ENCODE results near the gene LRRK1.

The LRRK1 gene

DNA sequence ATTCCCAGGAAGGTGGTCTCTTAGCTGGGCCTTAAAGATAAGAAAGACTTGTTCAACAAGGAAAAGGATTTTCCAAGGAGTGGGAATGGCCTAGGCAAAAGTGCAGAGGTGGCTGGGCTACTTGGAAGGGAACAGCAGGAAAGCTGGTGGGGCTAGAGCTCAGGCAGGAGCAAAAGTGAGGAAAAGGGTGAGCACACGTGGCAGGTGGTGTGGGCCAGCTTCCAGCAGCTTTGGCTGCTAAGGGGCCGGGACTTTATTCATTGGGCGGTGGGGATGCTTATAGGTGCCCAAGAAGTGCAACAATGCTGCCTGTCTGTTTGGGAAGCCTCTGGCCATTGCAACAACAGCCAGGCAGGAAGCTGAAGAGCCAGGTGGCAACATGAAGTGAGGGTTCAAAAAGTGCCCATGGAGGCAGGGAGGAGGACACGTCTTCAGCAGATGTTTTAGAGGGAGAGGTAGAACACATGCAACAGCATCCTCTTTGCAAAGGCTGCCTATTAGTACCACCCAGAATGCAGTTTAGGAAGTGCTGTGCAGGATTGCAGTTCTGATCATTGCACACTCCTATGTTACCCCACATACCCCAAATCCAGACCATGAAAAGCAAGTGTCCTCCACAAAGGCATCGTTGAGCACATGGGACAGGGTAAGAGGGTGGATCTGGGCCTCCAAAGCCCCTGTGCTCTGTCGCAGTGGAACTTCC lies 25.7 kb upstream of the LRRK1 start:
- DNase-seq, result no peak

DNA sequence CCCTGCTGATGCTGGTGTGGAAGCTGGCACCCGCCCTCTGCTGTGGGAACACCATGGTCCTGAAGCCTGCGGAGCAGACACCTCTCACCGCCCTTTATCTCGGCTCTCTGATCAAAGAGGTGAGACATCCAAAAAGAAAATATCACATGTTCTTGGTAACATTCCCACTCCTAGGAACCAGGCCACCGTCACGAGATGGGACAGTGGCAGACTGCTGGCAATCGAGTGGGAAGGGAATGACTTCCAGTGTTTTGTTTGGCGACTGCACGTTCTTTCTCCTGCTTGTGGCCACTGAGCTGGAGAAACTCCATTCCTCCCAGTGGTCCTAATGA lies 25.2 kb upstream of the LRRK1 start:
- DNase-seq, result no peak

DNA sequence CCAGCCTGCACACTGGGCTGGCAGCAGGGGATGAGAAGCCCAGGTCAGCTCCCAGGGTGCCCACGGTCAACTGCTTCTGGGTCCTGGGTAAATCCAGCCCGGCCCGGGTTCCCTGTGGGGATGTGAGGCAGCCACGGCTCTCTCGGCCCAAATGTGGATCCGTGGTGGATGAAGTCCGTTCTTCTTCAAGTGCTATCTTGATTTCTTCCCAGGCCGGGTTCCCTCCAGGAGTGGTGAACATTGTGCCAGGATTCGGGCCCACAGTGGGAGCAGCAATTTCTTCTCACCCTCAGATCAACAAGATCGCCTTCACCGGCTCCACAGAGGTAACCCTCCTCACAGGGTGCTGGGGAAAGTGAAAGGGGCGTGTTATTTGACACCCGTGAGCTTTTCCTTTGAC lies 23.4 kb upstream of the LRRK1 start:
- DNase-seq, result no peak

DNA sequence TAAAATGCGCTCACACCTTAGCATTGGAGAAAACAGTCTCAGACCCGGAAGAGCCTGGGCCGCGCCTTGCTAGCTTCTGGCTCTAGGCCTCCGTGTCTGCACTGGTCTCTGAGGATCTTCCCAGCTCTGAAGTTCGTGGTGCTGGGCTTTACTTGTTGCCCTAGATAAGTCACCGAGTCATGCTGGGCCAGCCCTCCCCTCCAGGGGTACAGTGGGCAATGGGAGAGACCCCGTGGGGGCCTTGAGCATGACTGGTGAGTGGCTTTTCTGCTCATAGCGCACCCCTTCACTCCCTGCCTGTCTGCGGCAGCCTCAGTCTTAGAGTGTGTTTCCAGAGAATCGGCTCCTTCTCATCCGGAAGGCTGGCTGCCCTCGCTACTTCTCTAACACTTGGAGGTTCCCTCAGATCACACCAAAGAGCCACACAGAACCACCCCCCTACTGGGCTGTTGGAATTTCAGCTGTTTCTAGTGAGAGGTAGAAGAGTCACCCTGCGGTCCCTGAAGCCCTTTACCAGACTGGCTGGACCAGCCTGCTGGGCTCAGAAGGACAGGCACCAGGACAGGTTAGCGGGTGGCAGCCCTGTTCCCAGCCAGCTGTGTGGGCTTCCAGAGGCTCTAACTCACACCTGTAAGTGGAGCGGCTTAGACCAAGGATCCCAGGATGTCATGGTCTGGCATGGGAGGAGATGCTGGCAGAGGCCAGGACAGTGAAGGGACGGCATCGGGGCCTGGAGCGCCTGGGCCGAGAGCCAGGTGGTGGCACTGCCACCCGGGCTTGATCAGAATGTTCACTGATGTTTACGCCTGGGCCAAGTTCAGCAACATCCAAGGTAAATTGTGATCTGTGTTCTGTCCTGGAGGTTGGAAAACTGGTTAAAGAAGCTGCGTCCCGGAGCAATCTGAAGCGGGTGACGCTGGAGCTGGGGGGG lies 21.7 kb upstream of the LRRK1 start:
- DNase-seq, result no peak

DNA sequence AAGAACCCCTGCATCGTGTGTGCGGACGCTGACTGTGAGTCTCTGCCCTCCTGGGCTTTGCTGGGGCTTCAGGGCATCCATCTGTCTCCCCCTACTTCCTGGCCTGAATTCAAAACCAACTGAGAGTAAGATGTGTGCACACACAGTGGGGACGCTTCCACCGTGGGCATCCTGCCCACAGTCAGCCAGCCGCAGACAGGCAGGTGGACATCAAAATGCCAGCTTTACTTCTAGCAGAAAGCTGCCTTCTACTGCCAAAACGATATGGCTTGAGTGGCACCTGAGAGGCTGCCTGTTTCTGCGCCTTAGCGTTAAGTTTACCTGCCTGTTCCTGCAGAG lies 21.0 kb upstream of the LRRK1 start:
- DNase-seq, result no peak

DNA sequence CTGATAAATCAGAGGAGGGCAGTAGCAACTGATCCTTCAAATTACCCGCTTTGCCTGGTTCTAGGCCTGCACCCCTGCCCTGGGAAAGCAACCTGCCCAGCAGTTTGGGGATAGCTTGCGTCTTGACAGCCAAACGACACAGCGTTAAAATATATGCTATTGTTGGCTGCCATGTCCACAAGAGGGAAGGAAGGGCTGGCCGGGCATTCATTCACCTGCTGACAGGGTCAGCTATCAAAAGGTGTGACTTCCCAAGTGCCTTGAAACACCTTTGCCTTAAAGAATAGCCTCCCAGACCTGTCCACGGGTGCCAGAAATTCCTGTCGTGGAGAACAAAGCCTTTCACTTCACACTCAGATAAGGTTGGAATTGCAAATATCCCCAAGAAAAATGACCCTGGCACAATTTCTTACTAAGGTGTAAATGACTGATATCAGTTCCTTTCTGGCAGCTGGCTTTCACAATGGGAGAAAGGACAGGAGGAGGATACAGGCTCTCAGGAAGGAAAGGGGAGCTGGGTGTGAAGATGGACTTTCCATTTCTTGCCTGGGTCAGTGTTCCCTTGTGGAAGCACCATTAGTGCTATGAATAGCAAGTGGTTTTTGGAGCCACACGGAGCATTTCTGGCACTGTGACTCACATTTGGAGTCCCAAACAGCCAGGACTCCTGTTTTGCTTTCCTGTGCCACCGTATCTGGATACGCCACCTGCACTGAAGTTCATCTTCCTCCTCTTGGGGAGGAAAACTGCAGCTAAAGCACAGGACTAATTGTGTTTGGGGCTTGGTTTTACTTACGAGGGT lies 20.3 kb upstream of the LRRK1 start:
- DNase-seq, result no peak

DNA sequence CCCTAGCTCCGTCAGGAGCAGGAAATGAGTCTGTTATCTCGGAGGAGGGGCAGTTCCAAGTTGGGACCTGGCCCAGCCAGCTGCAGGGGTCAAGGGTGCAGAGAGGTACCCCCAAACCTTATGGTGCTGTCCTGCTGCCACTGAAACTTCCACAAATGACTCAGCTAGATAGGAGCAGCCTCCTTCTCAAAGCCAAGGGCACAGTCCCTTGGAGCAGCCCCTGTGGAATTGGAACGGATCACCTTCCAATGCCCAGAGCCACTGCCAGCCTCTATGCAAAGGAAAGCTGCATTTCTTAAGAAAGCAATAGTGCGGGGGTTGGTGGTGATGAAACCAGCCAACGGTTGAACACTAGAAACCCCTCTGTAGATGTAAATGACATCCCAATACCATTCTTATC lies 19.6 kb upstream of the LRRK1 start:
- DNase-seq, result no peak

DNA sequence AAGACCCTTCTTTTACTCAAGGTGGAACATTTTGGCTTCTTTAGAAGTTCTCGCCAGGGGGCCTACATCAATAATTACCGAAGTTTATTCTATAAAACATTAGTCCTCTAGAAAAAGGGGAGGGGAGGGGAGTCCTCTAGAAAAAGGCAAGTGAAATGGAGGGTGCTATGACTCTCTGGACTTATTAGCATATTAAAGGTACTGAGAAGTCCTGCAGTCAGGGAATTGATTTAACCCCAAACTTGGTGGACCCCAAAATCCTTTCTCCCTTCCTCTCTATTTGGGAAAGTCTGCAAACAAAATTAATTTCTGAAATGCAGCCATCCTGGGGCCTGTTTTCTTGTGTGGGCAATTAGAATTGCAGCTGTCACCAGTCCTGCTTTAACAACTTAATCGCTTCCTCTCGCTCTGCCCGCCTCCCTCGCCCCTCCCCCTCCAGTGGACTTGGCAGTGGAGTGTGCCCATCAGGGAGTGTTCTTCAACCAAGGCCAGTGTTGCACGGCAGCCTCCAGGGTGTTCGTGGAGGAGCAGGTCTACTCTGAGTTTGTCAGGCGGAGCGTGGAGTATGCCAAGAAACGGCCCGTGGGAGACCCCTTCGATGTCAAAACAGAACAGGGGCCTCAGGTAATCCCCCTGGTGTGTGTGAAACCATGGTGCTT lies 18.9 kb upstream of the LRRK1 start:
- DNase-seq, result no peak

DNA sequence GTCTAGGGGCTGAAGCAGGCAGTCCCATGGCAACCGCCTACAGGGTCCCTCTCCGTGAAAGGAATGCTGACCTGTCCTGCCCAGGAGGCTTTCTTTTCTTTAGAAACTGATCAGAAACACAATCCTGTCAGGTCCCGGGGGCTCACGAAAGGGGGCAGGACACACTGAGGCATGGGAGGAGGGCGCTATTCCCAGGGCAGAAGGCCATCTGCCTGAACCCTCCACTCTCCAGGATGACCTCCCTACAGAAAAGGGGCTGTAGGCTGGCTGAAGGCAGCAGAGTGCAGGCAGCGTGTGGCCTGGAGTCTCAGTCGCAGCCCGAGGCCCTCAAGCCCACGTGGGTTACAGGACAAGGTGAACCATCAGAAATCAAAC lies 18.4 kb upstream of the LRRK1 start:
- no peak for DNase-seq

DNA sequence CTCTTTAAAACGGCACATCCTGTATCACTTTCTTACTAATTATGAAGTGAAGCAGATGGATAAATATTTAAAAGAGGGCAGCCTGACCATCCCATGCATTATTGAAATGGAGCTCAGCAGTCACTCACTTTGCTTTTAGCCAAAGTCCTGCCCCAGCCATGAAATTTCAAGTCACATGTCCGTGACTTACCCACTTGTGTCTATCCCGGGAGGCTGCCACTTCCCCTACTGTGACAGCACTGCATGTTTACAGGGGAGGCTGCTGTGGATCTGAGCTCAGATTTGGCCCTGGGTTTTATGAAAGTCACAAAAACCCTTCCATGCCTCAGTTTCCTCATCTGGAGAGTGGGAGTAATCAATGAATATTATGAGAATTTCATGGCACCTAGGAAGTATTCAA lies 17.9 kb upstream of the LRRK1 start:
- no peak for DNase-seq

DNA sequence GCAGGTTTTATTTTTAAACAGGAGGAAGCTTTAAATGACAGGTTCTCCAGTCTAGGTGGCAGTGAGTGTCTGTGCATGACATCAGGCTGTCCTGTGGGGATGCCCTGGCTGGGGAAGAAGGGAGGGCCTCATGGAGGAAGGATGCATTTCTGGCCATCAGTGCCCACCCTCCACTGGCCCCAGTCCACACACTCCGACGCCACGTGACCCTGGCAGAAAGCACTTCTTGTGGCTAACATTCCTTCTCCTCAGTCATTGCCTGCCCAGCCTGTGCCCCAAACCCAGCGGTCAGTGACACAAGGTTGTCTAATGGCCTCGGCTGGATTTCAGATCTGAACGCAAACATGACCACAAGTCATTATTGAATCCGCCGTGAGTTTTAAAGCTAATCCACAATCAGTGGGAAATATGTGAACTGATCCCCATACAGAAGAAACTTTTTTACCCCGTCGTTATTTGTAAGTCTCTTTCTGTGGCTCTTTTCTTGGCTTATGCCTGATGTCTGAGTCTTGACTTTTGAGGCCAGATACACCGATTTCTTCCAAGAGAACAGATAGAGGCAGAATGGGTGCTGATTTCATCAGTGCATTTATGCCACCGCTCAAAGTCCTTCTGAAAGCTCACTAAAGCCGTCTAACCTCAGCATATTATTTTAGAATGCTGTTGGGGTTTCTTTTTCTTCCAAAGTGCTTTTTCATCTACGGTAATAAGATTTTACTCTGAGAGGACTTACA lies 17.3 kb upstream of the LRRK1 start:
- DNase-seq, result no peak

DNA sequence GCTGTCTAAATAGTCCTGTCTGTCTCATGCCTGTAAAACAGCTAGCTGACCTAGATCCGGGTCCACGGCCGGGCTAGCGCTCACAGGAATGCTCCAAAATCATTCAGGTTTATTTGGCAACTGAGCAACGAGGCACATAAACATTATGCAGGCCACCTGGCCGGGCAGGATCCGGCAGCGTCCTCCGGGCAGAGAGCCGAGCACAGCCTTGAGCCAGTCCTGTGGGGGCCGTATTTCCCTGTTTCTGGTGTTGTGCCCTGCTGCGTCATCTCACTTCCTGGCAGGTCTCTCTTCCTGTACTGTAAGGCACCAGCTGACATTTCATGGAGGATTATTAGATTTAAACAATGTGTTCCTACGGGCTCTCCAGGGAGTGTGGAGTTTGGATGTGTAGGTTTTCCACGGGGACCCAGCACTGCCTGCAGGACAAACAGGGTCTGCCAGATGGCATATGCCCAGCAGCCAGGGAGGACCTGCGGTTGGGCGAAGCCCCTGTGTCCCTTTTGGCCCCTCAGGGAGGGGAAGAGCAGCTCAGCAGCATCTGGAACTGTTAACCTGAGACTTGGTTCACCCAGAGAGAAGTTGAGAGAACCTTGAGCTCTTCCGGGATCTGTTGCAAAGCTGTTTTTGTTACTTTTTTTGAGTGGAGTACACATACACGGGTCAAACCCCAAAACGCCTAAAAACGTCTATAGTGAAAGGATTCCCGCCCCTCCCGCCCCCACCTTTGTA lies 16.6 kb upstream of the LRRK1 start:
- no peak for DNase-seq

DNA sequence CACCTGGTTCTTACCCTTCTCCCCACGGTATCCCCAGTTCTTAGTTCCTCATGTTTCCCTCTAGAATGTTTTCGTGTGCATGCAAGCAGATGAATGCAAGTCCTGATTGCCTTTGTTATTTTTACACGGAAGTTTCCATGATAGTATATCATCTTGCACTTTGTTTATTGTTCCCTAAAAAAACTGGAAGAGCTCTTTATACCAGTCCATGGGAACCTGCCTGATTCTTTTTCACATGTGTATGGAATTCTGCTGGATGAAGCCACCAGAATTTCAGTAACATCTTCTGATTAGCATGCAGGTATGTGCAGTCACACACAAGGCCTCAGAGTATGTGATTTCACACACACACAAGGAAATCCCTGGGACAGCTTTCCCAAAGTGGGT lies 16.0 kb upstream of the LRRK1 start:
- no peak for DNase-seq

DNA sequence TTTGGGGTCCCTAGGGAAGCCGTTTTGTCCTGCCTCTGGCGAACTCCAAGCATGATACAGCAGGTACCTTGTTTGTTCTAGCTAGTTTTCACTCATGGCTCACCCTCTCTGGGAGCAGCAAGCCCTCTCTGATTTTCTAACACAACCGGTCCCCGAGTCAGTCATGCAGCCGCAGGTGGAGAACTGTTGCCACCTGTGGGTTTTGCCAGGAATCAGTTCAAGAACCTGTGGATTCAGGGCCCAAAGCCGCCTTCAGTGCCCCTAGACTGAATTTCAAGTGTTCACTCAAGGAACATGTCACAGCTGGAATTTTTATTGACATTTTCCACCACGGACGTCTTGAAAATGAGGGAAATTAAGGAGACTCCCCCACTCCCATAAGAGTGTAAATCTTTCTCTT lies 13.3 kb upstream of the LRRK1 start:
- no peak for DNase-seq

DNA sequence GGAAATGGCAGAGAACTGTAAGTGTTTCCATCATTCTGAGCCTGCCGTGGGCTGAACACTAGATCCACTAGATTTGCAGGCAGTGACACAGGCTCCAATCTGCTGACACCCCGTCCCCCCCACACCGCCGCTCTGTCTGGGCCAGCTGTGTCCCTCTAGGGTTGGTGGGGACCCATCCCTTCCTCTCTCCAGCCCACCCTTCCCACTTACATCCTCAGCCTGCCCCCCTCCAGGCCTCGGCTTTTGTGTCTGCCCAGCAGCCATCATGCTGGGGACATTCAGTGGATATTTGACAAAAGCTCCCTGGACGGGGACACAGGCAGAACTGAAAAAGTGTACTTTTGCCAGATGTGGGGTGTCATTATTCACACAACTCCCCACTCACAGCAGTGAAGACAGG lies 10.7 kb upstream of the LRRK1 start:
- no peak for DNase-seq

DNA sequence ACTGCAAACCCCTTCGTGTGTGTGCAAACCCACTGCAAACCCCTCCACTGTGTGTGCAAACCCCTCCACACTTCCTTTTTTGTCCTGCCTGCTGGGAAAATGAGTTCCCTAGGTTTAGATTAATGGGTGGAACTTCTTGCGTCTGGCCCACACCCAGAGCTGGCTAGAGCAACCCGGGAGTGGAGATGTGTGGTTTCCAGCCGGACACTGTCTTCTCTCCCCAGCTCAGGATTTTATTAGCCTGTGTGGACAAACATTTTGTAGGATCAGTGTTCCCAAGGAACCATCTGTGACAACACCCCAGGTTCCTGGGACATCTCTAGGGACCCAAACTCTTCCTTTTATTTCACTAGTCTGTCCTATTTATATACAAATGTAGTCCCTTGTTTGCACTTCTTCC lies 9.6 kb upstream of the LRRK1 start:
- DNase-seq, result no peak

DNA sequence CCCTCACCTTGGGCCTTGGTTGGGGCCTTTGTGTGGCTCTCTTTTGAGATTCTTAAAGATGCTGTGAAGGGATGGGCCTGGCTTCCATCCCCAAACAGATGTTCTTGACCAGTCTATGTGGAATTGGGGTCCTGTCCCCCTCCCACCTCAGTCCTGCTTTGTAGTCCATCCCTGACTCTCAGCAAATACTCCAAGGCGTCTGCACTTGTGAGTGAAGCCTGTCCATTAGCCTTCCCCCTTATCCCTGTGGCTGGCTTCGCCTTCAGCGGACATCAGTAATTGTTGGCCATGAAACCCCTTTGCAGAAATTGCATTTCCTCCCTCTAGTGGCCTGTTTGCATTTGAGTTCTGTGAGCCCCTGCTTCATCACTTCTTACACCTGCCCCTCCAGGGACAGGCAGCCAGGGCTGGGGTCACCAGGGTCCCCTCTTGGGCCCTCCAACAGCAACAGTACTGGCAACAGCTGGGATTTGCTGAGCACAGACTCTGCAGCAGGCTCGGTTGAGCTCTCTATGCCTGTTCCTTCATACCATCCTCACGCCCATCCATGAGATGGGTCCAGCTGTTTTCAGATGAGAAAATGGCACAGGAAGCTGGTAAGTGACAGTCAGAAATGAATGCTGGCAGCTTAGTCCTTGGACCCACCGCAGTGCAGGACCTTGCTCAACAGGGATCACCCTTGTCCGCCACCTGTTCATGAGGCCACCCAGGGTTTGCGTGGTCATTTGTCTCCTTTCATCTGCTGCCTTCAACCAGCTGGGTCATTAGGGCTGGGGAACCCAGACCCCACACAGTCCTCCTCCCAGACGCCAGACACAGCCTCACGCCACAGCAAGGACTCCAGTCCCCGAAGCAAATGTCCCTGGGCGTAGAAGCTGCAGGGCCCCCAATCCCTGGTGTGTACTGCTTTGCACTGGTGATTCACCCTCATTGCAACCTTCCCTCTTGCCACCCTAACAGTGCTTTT lies 8.9 kb upstream of the LRRK1 start:
- DNase-seq, result no peak

DNA sequence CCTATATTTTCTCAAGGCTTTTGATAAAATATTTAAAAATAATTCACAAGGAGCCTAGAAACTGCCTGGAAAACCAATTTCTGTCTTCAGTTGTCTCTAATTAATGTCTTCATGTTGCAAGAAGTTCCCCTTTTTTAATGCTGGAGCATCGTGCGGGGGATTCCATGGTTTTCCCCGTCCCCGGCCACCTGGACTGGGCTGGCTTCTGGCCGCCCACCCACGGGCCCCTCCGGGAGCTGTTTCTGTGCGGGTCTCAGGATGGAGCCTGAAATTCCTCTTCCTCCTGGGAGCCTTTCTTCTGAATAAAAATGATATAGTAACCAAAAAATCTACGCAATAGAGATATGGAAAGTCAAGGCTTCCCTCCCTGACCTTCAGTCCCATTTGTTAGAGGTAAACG lies 8.1 kb upstream of the LRRK1 start:
- DNase-seq, result no peak

DNA sequence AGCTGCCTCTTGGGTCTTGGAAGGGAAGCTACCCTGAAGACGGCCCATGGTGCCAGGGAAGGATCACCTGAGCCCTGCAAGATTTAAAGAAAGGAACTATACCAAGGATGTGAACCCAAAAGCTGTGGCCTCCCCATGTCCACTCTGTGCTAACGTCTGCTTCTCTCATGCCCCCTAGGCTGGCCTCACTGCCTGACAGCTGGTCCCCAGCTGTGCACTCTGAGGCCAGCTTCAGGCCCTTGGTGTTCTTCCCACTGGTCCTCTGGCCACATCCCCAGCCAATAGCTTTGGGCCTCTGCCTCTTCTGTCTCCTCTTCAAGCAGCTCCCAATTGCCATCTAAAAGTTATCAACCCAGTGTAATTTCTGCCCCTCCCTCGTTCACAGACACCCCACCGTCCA lies 5.2 kb upstream of the LRRK1 start:
- no peak for DNase-seq

DNA sequence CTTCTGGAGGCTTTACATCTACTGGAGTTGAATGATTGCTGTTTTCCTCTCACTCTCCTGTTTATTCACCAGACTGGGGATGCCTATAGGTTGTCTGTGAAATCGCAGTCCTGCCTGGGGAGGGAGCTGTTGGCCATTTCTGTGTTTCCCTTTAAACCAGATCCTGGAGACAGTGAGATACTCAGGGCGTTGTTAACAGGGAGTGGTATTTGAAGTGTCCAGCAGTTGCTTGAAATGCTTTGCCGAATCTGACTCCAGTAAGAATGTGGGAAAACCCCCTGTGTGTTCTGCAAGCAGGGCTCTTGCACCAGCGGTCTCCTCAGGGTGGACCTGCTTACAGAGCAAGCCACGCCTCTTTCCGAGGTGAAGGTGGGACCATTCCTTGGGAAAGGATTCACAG lies 4.3 kb upstream of the LRRK1 start:
- no peak for DNase-seq
